Measurements from ENCODE around the gene TIMM23.
A peak's percentile ranks its signal among the peaks of the same experiment; 100 is the strongest.
"Not testable (repeated sequence)": the region's sequence is repeated elsewhere in the genome, so short reads cannot be mapped to it uniquely, and the experiment has no call there.

TIMM23 gene

GRCh38 chr10:45972106-45972812 lies at the start of gene TIMM23:
Gene TIMM23, plus strand, starts transcription at chr10:45972489. Its CDS starts 136 bp downstream, at chr10:45972625.
- peak; percentile 81 for DNase-seq (ENCODE audit: low read depth)

- not testable (repeated sequence) for DNase-seq (ENCODE audit: low read depth)
Observed at GRCh38 chr10:45926790-45927189, 45.5 kb upstream of the TIMM23 start.

DNA sequence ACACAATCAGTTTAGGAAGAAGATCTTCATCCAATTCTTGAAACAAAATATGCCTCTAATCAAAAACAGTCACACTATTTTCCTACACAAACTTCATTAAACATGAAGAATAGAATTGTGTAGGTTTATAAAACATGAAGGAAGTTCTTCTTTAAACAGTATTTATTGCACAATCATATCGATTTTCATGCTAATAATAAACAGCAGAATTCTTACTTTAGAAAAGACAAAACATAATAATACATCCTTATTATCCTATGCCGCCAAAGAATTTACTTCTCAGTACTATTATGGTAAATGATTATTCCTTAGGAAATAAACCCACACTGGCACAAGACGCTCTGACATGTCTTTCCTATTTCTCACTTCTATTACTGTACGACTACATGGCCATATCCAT lies 41.0 kb upstream of the TIMM23 start:
- not testable (repeated sequence) for DNase-seq (ENCODE audit: low read depth)

GRCh38 chr10:45934788-45935187 lies 37.5 kb upstream of the TIMM23 start:
- DNase-seq (ENCODE audit: low read depth), result not testable (repeated sequence)

DNA sequence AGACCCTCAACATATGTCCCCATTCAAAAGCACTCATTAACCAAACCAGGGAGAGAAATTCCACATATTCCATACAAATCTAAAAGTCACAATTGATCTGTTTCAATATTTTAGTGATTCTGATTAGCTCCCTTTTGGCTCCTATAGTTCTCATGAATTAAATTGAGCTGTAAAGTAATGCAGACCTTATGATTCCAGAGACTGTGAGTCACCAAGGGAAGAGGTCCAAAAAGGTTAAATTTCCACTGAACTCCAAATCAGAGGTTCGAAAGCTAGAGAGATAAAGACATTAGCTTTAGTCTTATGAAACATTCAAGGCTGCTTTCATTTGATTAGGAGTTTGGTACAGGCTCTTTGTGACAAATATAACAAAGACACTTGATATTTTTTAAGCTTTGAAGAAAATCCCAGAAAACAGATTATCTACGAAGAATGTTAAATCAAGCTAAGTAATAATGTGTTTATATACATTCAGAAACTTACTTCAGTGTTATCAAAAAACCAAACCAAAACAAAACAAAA lies 33.1 kb upstream of the TIMM23 start:
- DNase-seq (ENCODE audit: low read depth), result not testable (repeated sequence)

DNA sequence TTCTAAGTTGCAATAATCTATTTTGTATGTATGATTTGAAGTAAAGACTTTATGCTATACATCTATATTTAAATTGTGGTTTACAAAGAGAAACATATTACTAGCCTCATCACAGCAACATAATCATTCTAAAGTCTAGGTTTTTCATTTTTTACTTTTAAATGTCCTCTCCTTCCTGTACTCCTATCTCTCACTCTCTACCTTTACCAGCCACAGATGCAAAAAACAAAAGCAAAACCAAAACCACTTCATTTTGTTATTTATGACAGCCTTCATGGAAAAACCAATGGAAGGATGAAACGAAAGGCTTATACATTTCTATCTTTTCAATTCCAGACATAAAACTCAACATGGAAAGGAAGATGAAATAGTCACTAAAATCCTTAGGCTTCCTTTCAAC lies 31.1 kb upstream of the TIMM23 start:
- DNase-seq (ENCODE audit: low read depth), result not testable (repeated sequence)

DNA sequence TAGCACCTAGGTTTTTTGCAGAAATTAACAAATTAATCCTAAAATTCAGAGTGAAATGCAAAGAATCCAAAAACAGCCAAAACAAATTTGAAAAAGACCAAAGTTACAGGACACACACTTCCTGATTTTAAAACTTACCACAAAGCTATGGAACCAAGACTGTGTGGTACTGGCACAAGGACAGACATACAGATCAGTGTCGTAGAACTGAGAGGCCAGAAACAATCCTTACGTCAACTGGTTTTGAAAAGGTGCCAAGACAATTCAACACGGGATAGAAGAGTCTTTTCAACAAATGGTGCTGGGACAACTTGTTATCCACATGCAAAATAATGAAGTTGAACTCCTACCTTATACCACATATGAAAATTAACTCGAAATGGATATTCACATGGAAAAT lies 26.8 kb upstream of the TIMM23 start:
- not testable (repeated sequence) for DNase-seq (ENCODE audit: low read depth)

DNA sequence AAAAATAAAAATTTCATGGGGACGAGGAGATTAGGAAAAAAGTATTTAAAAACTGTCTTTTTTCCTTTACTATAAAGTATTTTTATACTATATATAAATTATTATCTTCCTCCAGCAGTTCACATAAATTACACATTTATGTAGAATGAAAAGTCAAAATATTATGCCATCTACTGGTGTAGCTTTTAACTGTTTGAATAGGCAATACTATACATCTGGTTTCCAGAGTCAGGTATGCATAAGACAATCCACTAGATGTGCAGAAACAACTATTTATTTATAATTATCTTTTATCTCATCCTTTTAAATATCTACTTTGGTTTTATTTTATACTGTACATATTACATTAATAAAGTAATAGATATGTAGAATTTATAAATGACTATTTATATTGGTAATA lies 24.9 kb upstream of the TIMM23 start:
- DNase-seq (ENCODE audit: low read depth), result not testable (repeated sequence)

GRCh38 chr10:45948801-45949200 lies 23.5 kb upstream of the TIMM23 start:
- not testable (repeated sequence) for DNase-seq (ENCODE audit: low read depth)

GRCh38 chr10:45954367-45954766 lies 17.9 kb upstream of the TIMM23 start:
- not testable (repeated sequence) for DNase-seq (ENCODE audit: low read depth)

DNA sequence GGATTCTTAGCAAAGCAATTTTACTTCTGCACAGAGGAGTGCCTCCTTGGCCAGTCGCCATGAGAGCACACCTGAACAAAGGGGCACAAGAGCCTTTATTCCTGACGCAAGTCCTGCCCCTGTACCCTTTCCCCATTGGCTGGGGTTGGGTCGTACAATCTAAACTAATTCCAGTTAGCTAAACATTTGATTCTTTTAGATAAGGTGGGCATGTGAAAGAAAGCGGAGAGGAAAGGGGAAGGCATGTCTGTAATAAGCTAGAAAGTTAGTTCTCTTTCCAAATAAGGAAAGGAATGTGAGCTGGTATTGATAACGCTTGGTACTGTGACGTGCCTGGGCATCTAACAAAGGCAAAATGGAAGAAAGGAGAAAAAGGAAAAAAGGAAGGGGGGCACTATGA lies 15.7 kb upstream of the TIMM23 start:
- DNase-seq (ENCODE audit: low read depth), result not testable (repeated sequence)

DNA sequence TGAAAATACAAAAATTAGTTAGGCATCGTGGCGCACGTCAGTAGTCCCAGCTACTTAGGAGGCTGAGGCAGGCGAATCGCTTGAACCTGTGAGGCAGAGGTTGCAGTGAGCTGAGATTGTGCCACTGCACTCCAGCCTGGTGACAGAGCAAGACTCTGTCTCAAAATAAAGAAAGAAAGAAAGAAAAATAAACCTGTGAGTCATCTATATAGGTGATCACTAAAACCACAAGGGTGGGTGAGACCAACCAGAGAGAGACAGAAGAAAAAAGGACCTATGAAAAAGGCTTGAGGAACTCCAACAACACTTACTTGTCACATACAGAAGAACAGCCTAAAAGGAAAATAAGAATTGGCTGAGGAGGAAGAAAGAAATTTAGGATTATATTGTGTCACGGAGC lies 14.4 kb upstream of the TIMM23 start:
- DNase-seq (ENCODE audit: low read depth), result not testable (repeated sequence)

DNA sequence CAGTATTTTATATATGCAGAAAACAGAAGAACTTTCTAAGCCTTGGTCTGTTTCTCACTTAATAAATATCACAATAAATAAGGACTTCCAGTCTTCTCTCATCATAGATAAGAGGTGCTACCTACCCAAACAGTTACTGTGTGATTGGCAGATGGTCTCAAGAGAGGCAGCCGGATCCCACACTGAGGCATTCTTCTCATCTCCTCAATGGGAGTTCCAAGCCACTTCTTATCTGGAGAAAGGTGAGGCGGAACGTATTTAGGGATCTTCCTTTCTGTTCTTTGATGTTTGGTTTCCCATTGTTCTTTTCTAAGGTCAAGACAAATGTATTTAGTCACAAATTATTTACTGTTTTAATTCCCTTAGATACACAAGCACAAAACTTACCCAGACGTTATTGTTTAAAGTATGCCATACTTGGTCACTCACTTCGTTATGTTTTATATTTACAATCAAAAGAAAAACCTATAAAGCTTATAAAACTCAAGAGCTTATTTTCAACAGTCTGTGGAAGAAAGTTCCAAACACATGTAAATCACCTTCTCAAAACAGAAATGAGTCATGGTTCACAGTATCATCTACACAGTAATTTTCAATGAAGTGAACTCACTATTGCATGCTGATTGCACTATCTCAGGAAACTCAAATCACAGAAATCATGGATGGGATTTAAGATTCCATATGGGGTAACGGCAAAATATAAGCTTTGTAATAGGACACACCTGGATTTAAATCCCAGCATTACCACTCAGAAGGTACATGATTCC lies 9.4 kb upstream of the TIMM23 start:
- DNase-seq (ENCODE audit: low read depth), result not testable (repeated sequence)

GRCh38 chr10:45971019-45971418 lies 1.3 kb upstream of the TIMM23 start:
- DNase-seq (ENCODE audit: low read depth), result not testable (repeated sequence)

GRCh38 chr10:45971742-45972105 lies 565 bp upstream of the TIMM23 start:
- not testable (repeated sequence) for DNase-seq (ENCODE audit: low read depth)

DNA sequence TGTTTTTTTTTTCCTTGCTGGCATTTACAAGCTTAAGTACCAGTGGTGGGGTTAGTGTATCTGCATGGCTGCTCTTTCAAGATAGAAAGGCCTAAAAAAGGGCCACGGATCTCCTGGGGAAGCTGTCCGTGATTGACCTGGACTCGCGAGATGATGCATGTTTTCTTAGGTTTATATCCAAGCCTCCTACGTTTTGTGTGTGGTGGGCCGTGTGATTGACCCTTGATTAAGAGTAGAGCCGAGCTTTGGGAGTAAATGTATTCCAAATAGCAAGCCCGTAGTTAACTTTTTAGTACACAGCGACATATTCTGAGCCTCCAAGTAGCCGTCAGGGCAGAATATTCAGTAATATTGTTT lies 502 bp downstream of the TIMM23 start:
- not testable (repeated sequence) for DNase-seq (ENCODE audit: low read depth)

GRCh38 chr10:45974041-45974440 lies 1.8 kb downstream of the TIMM23 start:
- DNase-seq (ENCODE audit: low read depth), result not testable (repeated sequence)

GRCh38 chr10:45978554-45978953 lies 6.3 kb downstream of the TIMM23 start:
- DNase-seq (ENCODE audit: low read depth), result not testable (repeated sequence)

- not testable (repeated sequence) for DNase-seq (ENCODE audit: low read depth)
Observed at GRCh38 chr10:45981367-45981766, 9.1 kb downstream of the TIMM23 start.

- peak; percentile 6 for DNase-seq (ENCODE audit: low read depth)
Observed at GRCh38 chr10:45983538-45984186, 11.4 kb downstream of the TIMM23 start.

- DNase-seq (ENCODE audit: low read depth), result not testable (repeated sequence)
Observed at GRCh38 chr10:45984473-45984872, 12.2 kb downstream of the TIMM23 start.

- DNase-seq (ENCODE audit: low read depth), result not testable (repeated sequence)
Observed at GRCh38 chr10:45985590-45985989, 13.3 kb downstream of the TIMM23 start.

GRCh38 chr10:45997557-45997956 lies 25.3 kb downstream of the TIMM23 start:
- DNase-seq (ENCODE audit: low read depth), result no peak
